A549 (cell line): ENCODE measurements around the gene MESP1. TPM values are rescaled to one million over a fixed set of nuclear protein-coding genes. Genes with fewer than 3 reads are reported as not detected.
"Not testable (repeated sequence)": the region's sequence is repeated elsewhere in the genome, so short reads cannot be mapped to it uniquely, and the experiment has no call there.

ENCODE experiments used
- ATAC-seq, 2 experiments: fragments of 200-7000 bp in 1 of 2; fragments of >200 bp in 1 of 2; cut with Nextera tagmentation in 1 of 2; cut with Tn5 transposase in 1 of 2; 3 replicates each; pipeline versions ENCODE4 v1.8.0 to v1.9.1; 2018 to 2020; ENCODE audit warnings: mild to moderate bottlenecking in 1 of 2, moderate library complexity in 1 of 2
- CTCF ChIA-PET: fragments of 300-600 bp; sonication (Branson Sonifier 250); formaldehyde crosslinking; extraction: SDS; loops from one replicate; lab custom pipeline; 2021; ENCODE audit warnings: antibody characterized with exemption, inconsistent platforms; lab: Yijun Ruan, JAX
- POLR2A ChIA-PET: fragments of 350-600 bp; formaldehyde crosslinking; extraction: SDS; loops from one replicate; lab custom pipeline; 2021; ENCODE audit warnings: antibody characterized with exemption, inconsistent platforms; lab: Yijun Ruan, JAX
- DNase-seq, 2 experiments: peaks; one replicate each; pipeline versions ENCODE4 v3.0.0 to v3.0.0-alpha.2; 2011 to 2016; ENCODE audit warnings: low read depth in 1 of 2, low spot score in 1 of 2
- FAIRE-seq: peaks from 2 replicates; lab custom pipeline; 2011; peaks lifted over from hg19 to GRCh38; lab: Jason Lieb, UNC
- H3K27ac ChIP-seq, 2 experiments: fragments of >200 bp; sonication (Bioruptor Twin); formaldehyde crosslinking; 3 replicates each; pipeline ENCODE4 v1.5.1; 2016 to 2017
- H3K4me1 ChIP-seq: fragments of >200 bp; sonication (Bioruptor Twin); formaldehyde crosslinking; 3 replicates; pipeline ENCODE4 v1.6.1; 2016
- H3K4me2 ChIP-seq: fragments of >200 bp; sonication (Bioruptor Twin); formaldehyde crosslinking; 3 replicates; pipeline ENCODE4 v1.6.1; 2016
- H3K4me3 ChIP-seq: fragments of >200 bp; sonication (Bioruptor Twin); formaldehyde crosslinking; 3 replicates; pipeline ENCODE4 v1.5.1; 2016
- H3K9me3 ChIP-seq: fragments of >200 bp; sonication (Bioruptor Twin); formaldehyde crosslinking; 3 replicates; pipeline ENCODE4 v1.6.1; 2016
- BCL3 ChIP-seq: fragments of >200 bp; sonication (Bioruptor Twin); formaldehyde crosslinking; IDR thresholded peaks from 3 replicates; pipeline ENCODE4 v1.6.1; 2016
- CHD4 ChIP-seq: fragments of 200-600 bp; sonication (generic); IDR thresholded peaks from 2 replicates; pipeline ENCODE4 v1.6.1; 2016; ENCODE audit warnings: antibody characterized with exemption, mild to moderate bottlenecking, borderline replicate concordance
- CTCF ChIP-seq: fragments of >200 bp; sonication (Bioruptor Twin); formaldehyde crosslinking; IDR thresholded peaks from 3 replicates; pipeline ENCODE4 v1.5.1; 2016
- E2F6 ChIP-seq: IDR thresholded peaks from 2 replicates; pipeline ENCODE4 v1.6.1; 2012; ENCODE audit warnings: low read depth, borderline replicate concordance
- EP300 ChIP-seq, 2 experiments: fragments of >200 bp; sonication (Bioruptor Twin); formaldehyde crosslinking; IDR thresholded peaks; 2 replicates in 1 of 2; 3 replicates in 1 of 2; pipeline ENCODE4 v1.6.1; 2016 to 2017
- HMGXB4 ChIP-seq: fragments of 250-450 bp; sonication (Bioruptor Pico); IDR thresholded peaks from 2 replicates; pipeline ENCODE4 v1.5.0; 2021; ENCODE audit warnings: mild to moderate bottlenecking, moderate library complexity, borderline replicate concordance
- HOXA7 ChIP-seq: fragments of 250-450 bp; sonication (Bioruptor Pico); IDR thresholded peaks from 2 replicates; pipeline ENCODE4 v1.5.0; 2020; ENCODE audit warnings: mild to moderate bottlenecking, moderate library complexity
- HOXB5 ChIP-seq: fragments of 250-450 bp; sonication (Bioruptor Pico); IDR thresholded peaks from 2 replicates; pipeline ENCODE4 v1.5.0; 2020; ENCODE audit warnings: mild to moderate bottlenecking, moderate library complexity
- KDM5A ChIP-seq: fragments of 200-600 bp; sonication (generic); IDR thresholded peaks from 2 replicates; pipeline ENCODE4 v1.6.1; 2016; ENCODE audit warnings: antibody characterized with exemption, mild to moderate bottlenecking
- MAZ ChIP-seq: fragments of 150-350 bp; IDR thresholded peaks from 2 replicates; pipeline ENCODE4 v1.6.1; 2014; ENCODE audit warnings: antibody characterized with exemption, low read depth, low read length, borderline replicate concordance
- NFE2L2 ChIP-seq: fragments of 150-350 bp; conservative IDR thresholded peaks from 2 replicates; pipeline ENCODE4 v1.6.1; 2014; ENCODE audit warnings: low read length
- NR3C1 ChIP-seq: fragments of >200 bp; sonication (Bioruptor Twin); formaldehyde crosslinking; IDR thresholded peaks from 3 replicates; pipeline ENCODE4 v1.6.1; 2017
- RCOR1 ChIP-seq: fragments of 150-350 bp; IDR thresholded peaks from 2 replicates; pipeline ENCODE4 v1.6.1; 2014; ENCODE audit warnings: antibody characterized with exemption, low read length, low read depth
- REST ChIP-seq: fragments of 200-600 bp; sonication (generic); IDR thresholded peaks from 2 replicates; pipeline ENCODE4 v1.6.1; 2016; ENCODE audit warnings: antibody characterized with exemption, mild to moderate bottlenecking, moderate library complexity
- TFCP2L1 ChIP-seq: fragments of 250-450 bp; sonication (Bioruptor Pico); IDR thresholded peaks from 2 replicates; pipeline ENCODE4 v1.5.0; 2021; ENCODE audit warnings: mild to moderate bottlenecking
- ZC3H11A ChIP-seq: fragments of 450-650 bp; IDR thresholded peaks from 2 replicates; pipeline ENCODE4 v1.6.1; 2014; ENCODE audit warnings: antibody characterized with exemption, mild to moderate bottlenecking
- ZFP36 ChIP-seq: fragments of 450-650 bp; IDR thresholded peaks from 2 replicates; pipeline ENCODE4 v1.6.1; 2014; ENCODE audit warnings: borderline replicate concordance; ENCODE audit not compliant: partially characterized antibody
- ZNF302 ChIP-seq: fragments of 250-450 bp; sonication (Bioruptor Pico); IDR thresholded peaks from 2 replicates; pipeline ENCODE4 v1.9.0; 2021; ENCODE audit warnings: inconsistent platforms, mild to moderate bottlenecking, moderate library complexity
- WGBS: methylation state at CpG from one replicate; pipeline ENCODE4 v1.1.6; 2017; ENCODE audit errors: missing lambda C conversion rate; 5-methylcytosine and 5-hydroxymethylcytosine counted together
- polyA plus RNA-seq, 4 experiments: library from polyadenylated mRNA; depleted of rRNA in 3 of 4; stranded (reverse); fragments of >200 nt; fragmentation: RNase III in 1 of 4; extraction: RNeasy Plus Mini Kit Qiagen cat#74134 plus additional on column Dnase treatment in 1 of 4; gene quantifications; 2 replicates in 3 of 4; 3 replicates in 1 of 4; pipeline ENCODE4 v1.2.3, GENCODE V29; 2011 to 2017

The MESP1 gene
- polyA plus RNA-seq, 2 of the 4 experiments (the other 2 are of a cell fraction): 1.2 to 2.7 TPM

GRCh38 chr15:89783111-89783860 is 32.2 kb upstream of the MESP1 start:
- no peak for TF ChIP-seq EP300 (IDR thresholded peaks at IDR 0.05)
- no peak for TF ChIP-seq ZFP36
- TF ChIP-seq TFCP2L1 (CRISPR knock-in tag): no peak
- TF ChIP-seq ZC3H11A: no peak
- no peak for TF ChIP-seq CHD4
- TF ChIP-seq ZNF302 (CRISPR knock-in tag): no peak
- TF ChIP-seq HOXA7 (CRISPR knock-in tag): no peak
- TF ChIP-seq HOXB5: no peak
- no peak for TF ChIP-seq KDM5A
- TF ChIP-seq NR3C1: no peak
- no peak for TF ChIP-seq HMGXB4
- no peak for TF ChIP-seq NFE2L2
- no peak for TF ChIP-seq CTCF
- TF ChIP-seq BCL3: no peak
- no peak for TF ChIP-seq E2F6
- TF ChIP-seq REST: no peak
- TF ChIP-seq MAZ: no peak
- no peak for TF ChIP-seq RCOR1
- 91% methylated on average over 14 of the region's 14 CpGs for WGBS
- FAIRE-seq: no peak
- Histone ChIP-seq H3K4me2 (no peak overlapping the region), H3K27ac (peak overlapping the region in 1 of 2 experiments; percentile 79; a peak in 3 of 6 replicates), H3K4me3 (no peak overlapping the region), H3K9me3 (peaks cover 17% of the 10 kb centered on the region), H3K4me1 (peaks cover 37% of the 10 kb centered on the region)
- CTCF ChIA-PET: interaction anchor here (1.4 to 3.1 kb wide), 8 partner anchors 9 to 91 kb away, joined by 4 to 19 read pairs (median 6); partner anchors contain the start of gene MESP1
- DNase-seq: no peak
- ATAC-seq: no peak
- POLR2A ChIA-PET: no interaction called here

- DNase-seq, ATAC-seq, H3K9me3 ChIP-seq, H3K4me3 ChIP-seq, FAIRE-seq, POLR2A ChIA-PET: not testable (repeated sequence)
- H3K4me1 ChIP-seq: peaks cover 37% of the 10 kb centered on the region
- CTCF ChIA-PET: interaction anchor here (2.0 to 3.1 kb wide), 5 partner anchors 9 to 92 kb away, joined by 5 to 19 read pairs (median 18); partner anchors contain the start of gene MESP1
- H3K27ac ChIP-seq: peak overlapping the region in 1 of 2 experiments; percentile 8; a peak in 2 of 6 replicates
- 91% methylated on average over 9 of the region's 9 CpGs for WGBS
- peak overlapping the region; percentile 19; the same call in 1 of the 3 replicates for H3K4me2 ChIP-seq
These were observed 31.5 kb upstream of the MESP1 start for GRCh38 chr15:89782619-89782950.
